ENCODE measurements around the gene DIAPH3. TPM values are rescaled to one million over a fixed set of nuclear protein-coding genes. Genes with fewer than 3 reads are reported as not detected.

Gene DIAPH3
- total and polyA plus RNA-seq, 4 donors, result 0.35 to 6.7 (median 1.1) TPM

GRCh38 chr13:59951011-59951410 is 212.7 kb downstream of the DIAPH3 start:
- no peak for ATAC-seq (ENCODE audit: insufficient read depth, low FRiP score)

GRCh38 chr13:59950266-59950665 is 213.5 kb downstream of the DIAPH3 start:
- Histone ChIP-seq H3K9ac (ENCODE audit: insufficient read depth in 1 of 2, low read length in 2 of 2) (no peak overlapping the region), H3K4me1 (ENCODE audit: control insufficient read depth in 5 of 5, insufficient read depth in 5 of 5, low read length in 5 of 5) (no peaks in the 10 kb centered on the region), H3K27me3 (ENCODE audit: control insufficient read depth in 3 of 3, insufficient read depth in 3 of 3, low read length in 2 of 3) (no peaks in the 10 kb centered on the region), H3K36me3 (ENCODE audit: control insufficient read depth in 4 of 4, insufficient read depth in 4 of 4, low read length in 4 of 4) (no peaks in the 10 kb centered on the region), H3K4me3 (no peak overlapping the region), H3K9me3 (ENCODE audit: control insufficient read depth in 4 of 4, insufficient read depth in 3 of 4, low read length in 3 of 4) (no peaks in the 10 kb centered on the region), H3K27ac (ENCODE audit: low read depth in 1 of 2, low read length in 1 of 2) (no peak overlapping the region)
- ATAC-seq (ENCODE audit: insufficient read depth, low FRiP score) (no peak), DNase-seq (no peak)
- TF ChIP-seq CTCF (IDR thresholded peaks at IDR 0.05; ENCODE audit: control extremely low read depth, extremely low read depth), result no peak
- WGBS, 2 donors, result 72 to 87% methylated on average over 2 of the region's 2 CpGs

More at GRCh38 chr13:59951011-59951410, 212.7 kb downstream of the DIAPH3 start:
- Histone ChIP-seq H3K4me1 (ENCODE audit: control insufficient read depth in 5 of 5, insufficient read depth in 5 of 5, low read length in 5 of 5) (no peaks in the 10 kb centered on the region), H3K4me3 (no peak overlapping the region), H3K9me3 (ENCODE audit: control insufficient read depth in 4 of 4, insufficient read depth in 3 of 4, low read length in 3 of 4) (no peaks in the 10 kb centered on the region), H3K36me3 (ENCODE audit: control insufficient read depth in 4 of 4, insufficient read depth in 4 of 4, low read length in 4 of 4) (no peaks in the 10 kb centered on the region), H3K27ac (ENCODE audit: low read depth in 1 of 2, low read length in 1 of 2) (no peak overlapping the region), H3K9ac (ENCODE audit: insufficient read depth in 1 of 2, low read length in 2 of 2) (no peak overlapping the region), H3K27me3 (ENCODE audit: control insufficient read depth in 3 of 3, insufficient read depth in 3 of 3, low read length in 2 of 3) (no peaks in the 10 kb centered on the region)
- no peak for TF ChIP-seq CTCF (IDR thresholded peaks at IDR 0.05; ENCODE audit: control extremely low read depth, extremely low read depth)
- DNase-seq, result no peak
- 75 to 87% methylated on average over 2 of the region's 2 CpGs for WGBS, 2 donors

GRCh38 chr13:59948686-59949085 is 215.0 kb downstream of the DIAPH3 start:
- H3K27ac ChIP-seq (ENCODE audit: low read depth in 1 of 2, low read length in 1 of 2), result no peak overlapping the region
- TF ChIP-seq CTCF (IDR thresholded peaks at IDR 0.05; ENCODE audit: control extremely low read depth, extremely low read depth), result no peak
- no peaks in the 10 kb centered on the region for H3K9me3 ChIP-seq (ENCODE audit: control insufficient read depth in 4 of 4, insufficient read depth in 3 of 4, low read length in 3 of 4)
- no peaks in the 10 kb centered on the region for H3K4me1 ChIP-seq (ENCODE audit: control insufficient read depth in 5 of 5, insufficient read depth in 5 of 5, low read length in 5 of 5)
- no peaks in the 10 kb centered on the region for H3K36me3 ChIP-seq (ENCODE audit: control insufficient read depth in 4 of 4, insufficient read depth in 4 of 4, low read length in 4 of 4)
- ATAC-seq (ENCODE audit: insufficient read depth, low FRiP score) (no peak), DNase-seq (no peak)
- H3K4me3 ChIP-seq, result no peak overlapping the region
- no peaks in the 10 kb centered on the region for H3K27me3 ChIP-seq (ENCODE audit: control insufficient read depth in 3 of 3, insufficient read depth in 3 of 3, low read length in 2 of 3)
- H3K9ac ChIP-seq (ENCODE audit: insufficient read depth in 1 of 2, low read length in 2 of 2), result no peak overlapping the region

GRCh38 chr13:59946944-59947343 is 216.8 kb downstream of the DIAPH3 start:
- no peak overlapping the region for H3K4me3 ChIP-seq
- H3K27ac ChIP-seq (ENCODE audit: low read depth in 1 of 2, low read length in 1 of 2), result no peak overlapping the region
- TF ChIP-seq CTCF (IDR thresholded peaks at IDR 0.05; ENCODE audit: control extremely low read depth, extremely low read depth), result no peak
- no peaks in the 10 kb centered on the region for H3K36me3 ChIP-seq (ENCODE audit: control insufficient read depth in 4 of 4, insufficient read depth in 4 of 4, low read length in 4 of 4)
- H3K4me1 ChIP-seq (ENCODE audit: control insufficient read depth in 5 of 5, insufficient read depth in 5 of 5, low read length in 5 of 5), result no peaks in the 10 kb centered on the region
- DNase-seq, result no peak
- WGBS, 2 donors, result 65 to 72% methylated on average over 4 of the region's 4 CpGs
- ATAC-seq (ENCODE audit: insufficient read depth, low FRiP score), result no peak
- H3K27me3 ChIP-seq (ENCODE audit: control insufficient read depth in 3 of 3, insufficient read depth in 3 of 3, low read length in 2 of 3), result no peaks in the 10 kb centered on the region
- H3K9me3 ChIP-seq (ENCODE audit: control insufficient read depth in 4 of 4, insufficient read depth in 3 of 4, low read length in 3 of 4), result no peaks in the 10 kb centered on the region
- no peak overlapping the region for H3K9ac ChIP-seq (ENCODE audit: insufficient read depth in 1 of 2, low read length in 2 of 2)
